Measurements from ENCODE around the gene ZNF236.

The ZNF236 gene

DNA sequence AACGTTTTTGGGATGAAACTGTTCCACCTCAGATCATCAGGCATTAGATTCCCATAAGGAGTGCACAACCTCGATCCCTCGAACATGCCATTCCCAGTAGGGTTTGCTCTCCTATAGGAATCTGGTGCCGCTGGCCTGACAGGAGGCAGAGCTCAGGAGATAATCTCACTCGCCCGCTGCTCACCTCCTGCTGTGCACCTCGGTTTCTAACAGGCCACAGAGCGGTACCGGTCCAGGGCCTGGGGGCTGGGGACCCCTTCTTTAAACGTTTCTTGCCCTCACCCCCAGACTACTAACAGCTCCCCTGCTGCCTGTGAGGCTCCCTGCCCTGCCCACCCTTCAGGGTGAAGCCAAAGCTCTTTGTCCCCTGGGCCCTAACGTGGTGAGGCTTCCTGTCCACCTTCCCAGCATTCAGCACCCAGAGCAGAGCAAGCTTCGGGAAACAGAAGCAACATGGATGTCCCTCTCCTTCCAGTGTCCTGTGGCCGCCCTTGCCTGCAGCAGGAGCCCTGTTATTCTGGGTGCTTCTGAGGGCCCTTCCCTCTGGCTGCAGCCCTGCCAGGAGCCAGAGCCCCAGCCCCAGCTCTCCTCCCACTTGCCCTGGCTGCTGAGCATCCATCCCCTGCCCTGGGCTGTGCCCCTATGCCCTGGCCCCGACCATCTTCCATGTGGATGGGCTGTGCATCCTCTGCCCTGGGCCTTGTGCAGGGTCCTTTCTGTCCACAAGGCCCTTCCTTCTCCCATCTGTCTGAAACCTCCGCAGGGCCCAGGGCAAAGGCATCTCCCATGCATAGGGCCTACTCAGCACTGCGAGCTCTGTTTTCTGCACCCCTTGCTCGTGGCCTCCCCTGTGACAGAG, 170.1 kb downstream of the ZNF236 start:
- DNase-seq = no peak

DNA sequence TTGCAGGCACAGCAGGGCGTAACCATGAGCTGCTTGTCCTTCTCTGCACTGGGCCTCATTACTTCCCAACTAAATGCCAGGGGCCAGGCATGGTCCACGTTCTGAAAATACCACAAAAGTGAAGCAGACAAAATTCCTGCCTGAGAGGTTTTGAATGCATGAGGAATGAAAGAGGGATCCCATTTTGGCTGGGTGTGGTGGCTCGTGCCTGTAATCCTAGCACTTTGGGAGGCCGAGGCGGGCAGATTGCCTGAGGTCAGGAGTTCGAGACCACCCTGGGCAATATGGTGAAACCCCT, 170.7 kb downstream of the ZNF236 start:
- DNase-seq = no peak

GRCh38 chr18:76993573-76993972, 171.2 kb downstream of the ZNF236 start:
- DNase-seq = no peak

GRCh38 chr18:76994086-76994654, 171.8 kb downstream of the ZNF236 start:
- no peak for DNase-seq

GRCh38 chr18:76995896-76996295, 173.5 kb downstream of the ZNF236 start:
- no peak for DNase-seq

GRCh38 chr18:76996429-76996828, 174.1 kb downstream of the ZNF236 start:
- DNase-seq = no peak

DNA sequence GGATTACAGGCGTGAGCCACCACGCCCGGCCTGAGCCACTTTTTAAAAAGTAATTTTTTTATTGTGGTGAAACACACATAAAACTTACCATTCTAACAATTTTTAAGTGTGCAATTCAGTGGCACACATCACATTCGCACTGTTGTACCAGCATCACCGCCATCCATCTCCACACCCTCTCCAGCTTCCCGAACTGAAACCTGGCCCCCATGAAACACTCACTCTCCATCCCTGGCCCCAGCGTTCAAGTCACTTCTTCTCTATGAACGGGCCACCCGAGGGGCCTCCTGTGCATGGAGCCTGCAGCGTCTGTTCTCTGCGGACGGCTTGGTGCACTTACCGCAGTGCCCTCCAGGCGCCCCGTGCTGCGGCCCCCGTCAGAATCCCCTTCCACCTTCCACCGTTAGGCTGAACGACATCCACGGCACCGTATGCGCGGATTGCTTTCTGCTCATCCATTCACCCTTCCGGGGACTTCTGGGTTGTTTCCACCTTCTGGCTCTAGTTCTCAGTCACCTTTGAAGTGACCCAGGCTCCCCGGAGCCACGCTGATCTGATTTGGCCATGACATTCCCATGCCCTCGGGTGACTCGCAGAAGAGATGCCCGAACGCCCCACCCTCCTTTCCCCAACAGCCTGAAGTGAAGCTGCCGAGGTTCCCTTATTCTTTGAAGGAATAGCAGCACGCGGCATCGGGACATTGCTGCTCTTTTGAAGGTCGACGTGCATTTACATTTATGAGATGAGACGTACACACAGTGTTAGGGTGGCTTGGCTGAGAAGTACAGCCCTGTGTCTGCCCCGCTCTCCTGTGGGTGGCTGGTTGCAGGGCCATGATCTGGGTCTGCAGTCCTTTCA, 175.8 kb downstream of the ZNF236 start:
- DNase-seq = no peak

GRCh38 chr18:76999077-76999476, 176.7 kb downstream of the ZNF236 start:
- no peak for DNase-seq

DNA sequence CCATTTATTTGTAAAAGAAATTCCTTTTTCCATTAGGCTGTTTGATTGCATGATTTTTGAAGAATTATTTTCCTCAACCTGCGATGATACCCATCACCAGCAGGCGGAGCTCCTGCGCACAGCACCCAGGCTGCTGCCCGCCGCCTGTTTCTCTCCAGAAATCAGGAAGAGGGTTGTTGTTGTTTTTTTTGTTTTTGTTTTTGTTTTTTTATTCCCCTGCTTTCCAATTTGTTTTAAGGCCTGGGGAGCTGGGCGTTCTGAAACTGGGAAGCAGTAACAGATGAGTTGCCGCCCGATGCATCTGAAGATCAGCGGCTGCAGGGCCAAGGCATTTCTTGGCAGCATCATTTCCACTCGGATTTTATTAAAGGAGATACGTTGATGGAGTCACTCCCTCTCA, 178.2 kb downstream of the ZNF236 start:
- peak; percentile 82 for DNase-seq

GRCh38 chr18:77001041-77001440, 178.7 kb downstream of the ZNF236 start:
- no peak for DNase-seq

DNA sequence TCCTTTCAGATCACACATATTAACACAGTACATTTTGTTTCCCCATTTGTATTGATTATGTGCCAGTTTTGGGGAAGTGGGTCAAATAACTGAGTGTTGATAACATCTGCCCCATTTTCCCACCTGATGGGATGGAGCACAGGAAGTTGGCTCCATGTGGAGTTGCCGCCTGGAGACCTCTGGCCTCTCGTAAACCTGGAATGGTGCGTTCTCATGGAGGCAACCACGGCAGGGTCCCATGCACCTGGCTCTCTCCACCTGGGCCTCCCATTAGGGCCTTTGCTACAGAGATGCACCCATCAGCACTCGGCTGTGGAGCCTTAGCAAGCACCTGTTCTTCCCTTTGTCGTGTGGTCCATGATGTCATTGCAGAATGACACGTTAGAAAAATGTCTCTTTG, 179.6 kb downstream of the ZNF236 start:
- no peak for DNase-seq

DNA sequence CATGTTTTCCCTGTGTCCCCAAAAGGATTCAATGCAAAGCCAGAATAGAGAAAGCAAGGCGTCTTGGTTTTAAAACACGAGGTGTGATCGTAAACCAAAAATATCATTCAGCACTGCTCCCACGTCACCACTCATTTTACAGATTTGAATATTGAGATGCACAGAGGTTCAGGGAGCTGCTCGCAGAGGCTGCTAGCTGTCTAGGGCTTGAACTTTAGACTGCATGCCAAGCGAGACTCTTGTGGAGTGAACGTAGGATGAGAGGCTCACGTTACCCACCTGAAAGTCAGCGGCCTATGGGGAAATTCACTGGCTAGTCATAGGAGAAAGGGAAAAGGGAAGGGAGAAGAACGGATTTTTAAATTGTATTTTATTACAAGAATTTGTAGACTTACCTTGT, 180.1 kb downstream of the ZNF236 start:
- no peak for DNase-seq

- no peak for DNase-seq
Observed at GRCh38 chr18:77003316-77003715, 181.0 kb downstream of the ZNF236 start.

- no peak for DNase-seq
Observed at GRCh38 chr18:77004555-77005380, 182.4 kb downstream of the ZNF236 start.

DNA sequence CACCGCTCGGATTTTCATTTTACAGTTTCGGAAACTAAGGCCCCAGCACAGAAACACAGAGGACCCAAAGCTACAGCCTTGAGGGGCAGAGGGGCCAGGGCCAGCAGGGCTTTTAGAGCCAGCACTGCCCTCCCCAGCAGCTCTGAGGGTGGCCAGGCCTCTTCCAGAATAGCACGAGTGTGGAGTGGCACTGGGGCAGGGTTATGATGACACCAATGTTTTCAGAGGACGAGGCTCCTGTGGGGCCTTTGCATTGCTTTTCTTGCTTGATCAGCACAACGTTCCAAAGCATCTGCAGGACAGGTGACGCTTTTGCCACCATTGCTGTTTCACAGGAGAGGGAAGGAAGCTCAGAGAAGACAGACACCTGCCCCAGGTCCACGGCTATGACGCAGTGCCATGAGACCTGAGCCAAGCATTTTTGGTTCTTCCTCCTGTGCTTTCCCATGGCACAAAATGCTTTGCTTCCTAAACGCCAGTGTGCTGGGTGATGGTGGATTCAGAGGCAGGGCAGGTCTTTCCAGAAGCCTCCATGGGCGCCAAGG, 183.4 kb downstream of the ZNF236 start:
- DNase-seq = no peak

DNA sequence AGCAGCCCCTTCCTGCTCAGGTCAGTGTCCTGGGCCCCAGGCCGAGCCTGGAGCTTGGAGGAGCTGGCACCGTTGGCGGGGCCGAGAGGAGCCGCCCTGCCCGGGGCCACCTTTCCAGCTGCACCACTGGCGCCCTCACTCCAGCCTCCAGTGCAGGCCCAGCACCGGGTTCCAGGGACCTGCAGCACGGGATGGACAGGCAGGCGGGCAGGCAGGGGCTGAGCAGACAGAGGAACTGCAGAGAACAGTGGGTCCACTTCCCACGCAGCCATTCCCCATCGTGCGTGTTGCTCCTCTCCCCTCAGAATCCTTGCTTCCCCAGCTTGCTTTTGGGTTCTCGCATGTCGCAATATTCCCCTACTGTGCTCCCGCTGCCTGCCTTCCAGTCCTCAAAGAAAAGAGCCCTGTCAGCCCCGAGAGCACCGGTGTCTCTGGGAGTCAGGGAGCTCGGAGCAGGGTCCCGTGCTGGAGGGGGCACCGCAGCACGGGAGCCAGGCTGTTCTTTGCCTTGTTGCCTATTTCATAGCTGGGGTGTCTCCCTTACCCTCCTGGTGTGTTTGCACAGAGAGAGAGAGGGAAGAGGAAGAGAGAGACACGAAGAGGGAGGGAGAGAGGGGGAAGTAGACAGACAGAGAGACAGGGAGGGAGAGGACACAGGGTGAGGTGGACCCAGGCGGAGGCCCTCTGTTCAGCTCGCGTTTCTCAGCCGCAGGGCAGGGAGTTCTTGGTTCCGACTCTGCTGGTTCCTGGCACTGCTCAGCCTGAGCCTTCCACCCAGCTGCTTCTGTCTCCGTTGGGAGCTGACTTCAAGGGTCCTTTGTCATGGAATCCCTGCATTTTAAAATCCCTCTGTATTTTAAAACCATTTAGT, 184.2 kb downstream of the ZNF236 start:
- DNase-seq = no peak

DNA sequence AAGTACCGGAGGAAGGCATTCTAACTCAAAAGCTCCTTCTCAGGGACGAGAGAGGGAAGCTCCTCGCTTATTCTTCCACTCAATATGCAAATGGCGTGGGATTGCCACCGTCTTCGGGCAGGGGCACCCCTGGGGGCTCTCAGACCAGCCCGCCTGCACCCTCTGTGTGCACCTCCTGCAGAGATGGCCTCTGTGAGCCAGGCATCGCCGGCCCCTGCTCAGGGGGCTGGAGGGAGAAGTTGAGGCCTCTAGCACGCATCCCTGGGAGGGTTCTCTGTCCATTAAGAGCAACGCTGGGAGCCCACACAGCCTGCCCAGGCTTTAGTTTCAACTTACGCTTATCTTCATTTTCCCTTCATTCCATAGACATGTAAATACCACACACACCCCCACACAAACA, 184.9 kb downstream of the ZNF236 start:
- no peak for DNase-seq

- DNase-seq = no peak
Observed at GRCh38 chr18:77008006-77008405, 185.6 kb downstream of the ZNF236 start.

GRCh38 chr18:77008576-77009315, 186.4 kb downstream of the ZNF236 start:
- DNase-seq = no peak

- no peak for DNase-seq
Observed at GRCh38 chr18:77009675-77010074, 187.3 kb downstream of the ZNF236 start.

DNA sequence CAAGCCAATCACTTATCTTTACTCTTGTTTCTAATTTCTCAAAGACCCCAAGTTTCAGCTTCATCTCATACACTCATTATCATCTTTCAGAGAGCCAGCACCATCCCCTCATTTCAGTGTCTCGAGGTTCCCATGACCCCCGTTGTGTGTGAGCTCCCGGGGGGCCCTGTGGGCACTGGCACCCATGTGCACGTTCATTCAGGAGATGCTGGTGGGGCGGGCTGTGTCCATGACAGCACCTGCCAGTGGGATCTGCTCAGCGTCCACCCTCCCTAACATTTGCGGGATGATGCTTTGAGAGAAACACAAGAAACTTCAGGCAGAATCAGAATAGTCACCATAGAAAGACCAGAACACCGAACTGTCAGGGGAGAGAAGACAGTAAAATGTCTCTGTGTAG, 189.8 kb downstream of the ZNF236 start:
- DNase-seq = no peak
